Ishikawa (cell line): ENCODE measurements around the gene TMEM126A.

Experiments used
- CEBPB ChIP-seq: IDR thresholded peaks from 2 replicates; pipeline ENCODE4 v1.6.1; 2012
- CREB1 ChIP-seq: IDR thresholded peaks from 2 replicates; pipeline ENCODE4 v1.6.1; 2012; ENCODE audit warnings: low read depth
- EGR1 ChIP-seq: IDR thresholded peaks from 2 replicates; pipeline ENCODE4 v1.6.1; 2012
- EP300 ChIP-seq: IDR thresholded peaks from 2 replicates; pipeline ENCODE4 v1.6.1; 2012; ENCODE audit warnings: borderline replicate concordance
- FOXM1 ChIP-seq: IDR thresholded peaks from 2 replicates; pipeline ENCODE4 v1.6.1; 2012; ENCODE audit warnings: low read depth, borderline replicate concordance
- MAX ChIP-seq: IDR thresholded peaks from 2 replicates; pipeline ENCODE4 v1.6.1; 2012
- NFIC ChIP-seq: IDR thresholded peaks from 2 replicates; pipeline ENCODE4 v1.6.1; 2012
- RAD21 ChIP-seq: IDR thresholded peaks from 2 replicates; pipeline ENCODE4 v1.6.1; 2012; ENCODE audit warnings: low read depth
- REST ChIP-seq: IDR thresholded peaks from 2 replicates; pipeline ENCODE4 v1.6.1; 2012; ENCODE audit warnings: low read depth, mild to moderate bottlenecking
- TAF1 ChIP-seq: IDR thresholded peaks from 2 replicates; pipeline ENCODE4 v1.6.1; 2012; ENCODE audit warnings: low read depth, mild to moderate bottlenecking
- TCF12 ChIP-seq: IDR thresholded peaks from 2 replicates; pipeline ENCODE4 v1.6.1; 2012; ENCODE audit warnings: low read depth
- TEAD4 ChIP-seq: IDR thresholded peaks from 2 replicates; pipeline ENCODE4 v1.6.1; 2012
- USF1 ChIP-seq: IDR thresholded peaks from 2 replicates; pipeline ENCODE4 v1.6.1; 2012
- YY1 ChIP-seq: IDR thresholded peaks from 2 replicates; pipeline ENCODE4 v1.6.1; 2012; ENCODE audit warnings: low read depth
- ZBTB7A ChIP-seq: IDR thresholded peaks from 2 replicates; pipeline ENCODE4 v1.6.1; 2012; ENCODE audit warnings: low read depth

The TMEM126A gene

GRCh38 chr11:85663080-85663752, 15.4 kb downstream of the TMEM126A start:
- TF ChIP-seq TCF12 (no peak), RAD21 (no peak), NFIC (no peak), MAX (no peak), EP300 (no peak), CREB1 (no peak), CEBPB (no peak), ZBTB7A (no peak), YY1 (no peak), TEAD4 (no peak)

GRCh38 chr11:85663753-85664614, 16.2 kb downstream of the TMEM126A start:
- TF ChIP-seq RAD21 = peak; percentile 5; the same call in 1 of the 2 replicates
- no peak for TF ChIP-seq NFIC
- peak; percentile 8; the same call in 1 of the 2 replicates for TF ChIP-seq TCF12
- no peak for TF ChIP-seq CEBPB
- 0 out of 2 replicates have a peak, but pooled peaks have one; percentile 5 for TF ChIP-seq EP300

- peak; percentile 25; the same call in 1 of the 2 replicates for TF ChIP-seq YY1
- TF ChIP-seq CREB1 = peak; percentile 17; the same call in 1 of the 2 replicates
- peak; percentile 83 for TF ChIP-seq TAF1
- TF ChIP-seq RAD21 = no peak
- TF ChIP-seq TCF12 = peak; percentile 38; the same call in 1 of the 2 replicates
- 0 out of 2 replicates have a peak, but pooled peaks have one; percentile 16 for TF ChIP-seq EGR1
- TF ChIP-seq NFIC = no peak; the same call in 1 of the 2 replicates
Observed at GRCh38 chr11:85664615-85665481, 17.1 kb downstream of the TMEM126A start, which contains the start of gene CREBZF. TSS of gene CREBZF (minus strand) at chr11:85665129. CDS start at chr11:85664875, 254 bp downstream.

GRCh38 chr11:85665733-85666132, 18.0 kb downstream of the TMEM126A start:
- TF ChIP-seq TCF12 = no peak
- TF ChIP-seq TEAD4 = no peak
- TF ChIP-seq EP300 = no peak
- no peak for TF ChIP-seq CREB1
- no peak for TF ChIP-seq NFIC
- no peak for TF ChIP-seq USF1
- no peak for TF ChIP-seq CEBPB
- no peak for TF ChIP-seq MAX
- no peak for TF ChIP-seq REST
- TF ChIP-seq EGR1 = no peak
- TF ChIP-seq TAF1 = no peak
- TF ChIP-seq YY1 = no peak
- TF ChIP-seq FOXM1 = no peak
- TF ChIP-seq RAD21 = no peak

GRCh38 chr11:85666687-85667086, 18.9 kb downstream of the TMEM126A start:
- TF ChIP-seq RAD21 (no peak), REST (no peak), USF1 (no peak), YY1 (no peak), EP300 (no peak), EGR1 (no peak), CREB1 (no peak), TAF1 (no peak), TEAD4 (no peak), CEBPB (no peak), NFIC (no peak), ZBTB7A (no peak), MAX (no peak), TCF12 (no peak), FOXM1 (no peak)
